Right hindlimb (tissue), 1 donor: ENCODE data around the gene ZNF672.
"Not testable (repeated sequence)": the region's sequence is repeated elsewhere in the genome, so short reads cannot be mapped to it uniquely, and the experiment has no call there.

ENCODE experiments used
- DNase-seq: peaks from one replicate; pipeline ENCODE4 v3.0.0-alpha.2; 2018

The ZNF672 gene

DNA sequence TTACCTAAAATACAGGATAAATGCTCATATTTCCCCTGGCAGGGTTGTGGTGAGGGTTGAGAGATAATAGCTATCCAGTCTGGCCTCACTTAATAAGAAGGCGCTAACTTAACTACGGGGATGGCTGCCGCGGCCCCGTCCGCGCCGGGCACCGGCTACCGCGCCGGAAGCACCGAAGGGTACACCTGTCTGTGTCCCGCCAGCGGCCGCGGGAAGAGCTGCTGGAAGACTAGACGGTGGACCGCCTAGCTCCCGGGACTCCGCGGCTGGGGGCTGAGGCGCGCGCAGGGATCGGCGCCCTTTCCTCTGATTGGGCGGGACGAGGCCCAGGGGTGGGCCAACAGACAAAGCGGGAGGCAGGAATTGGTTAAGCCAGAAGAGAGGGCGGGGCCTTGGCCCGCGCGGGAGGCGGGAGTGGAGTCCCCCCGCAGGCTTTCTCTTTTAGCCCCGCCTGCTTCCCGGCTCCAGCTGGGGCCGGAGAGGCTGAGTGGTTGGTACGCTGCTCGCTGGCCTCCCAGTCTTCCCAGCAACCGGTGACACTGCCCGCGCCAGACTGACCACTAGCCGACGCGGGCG, at the start of gene ZNF672:
Gene ZNF672 (plus strand): TSS at position 444 of the 576 bp plus-strand sequence. CDS start 9,051 bp downstream, outside the sequence.
- peak; percentile 99 for DNase-seq

DNA sequence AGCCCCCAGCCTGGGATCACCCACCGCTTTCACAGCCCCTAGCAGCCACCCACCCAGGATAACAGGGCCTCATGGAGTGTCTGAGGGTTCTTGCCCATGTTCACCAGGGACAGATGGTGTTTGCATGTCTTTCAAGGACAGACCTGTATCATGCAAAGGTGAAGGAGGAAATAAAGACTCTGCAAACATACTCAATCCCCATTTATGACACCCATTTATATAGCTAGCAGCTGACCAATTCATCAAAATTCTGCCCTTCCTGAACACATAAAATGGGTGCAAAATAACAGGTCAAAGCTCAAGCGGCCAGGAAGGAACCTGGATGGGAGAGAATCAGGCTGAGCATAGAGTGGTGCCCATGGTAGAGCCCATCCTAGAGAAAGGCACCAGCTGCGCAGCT, 49.7 kb upstream of the ZNF672 start:
- DNase-seq: no peak

GRCh38 chr1:248789337-248789736, 48.7 kb upstream of the ZNF672 start:
- DNase-seq: not testable (repeated sequence)

GRCh38 chr1:248790456-248790855, 47.6 kb upstream of the ZNF672 start:
- DNase-seq: no peak

GRCh38 chr1:248791010-248791409, 47.0 kb upstream of the ZNF672 start:
- no peak for DNase-seq

- DNase-seq: no peak
Observed at GRCh38 chr1:248792342-248792741, 45.7 kb upstream of the ZNF672 start.

- DNase-seq: no peak
Observed at GRCh38 chr1:248793592-248793991, 44.4 kb upstream of the ZNF672 start.

- DNase-seq: not testable (repeated sequence)
Observed at GRCh38 chr1:248794663-248795062, 43.4 kb upstream of the ZNF672 start.

GRCh38 chr1:248798791-248799190, 39.2 kb upstream of the ZNF672 start:
- no peak for DNase-seq

DNA sequence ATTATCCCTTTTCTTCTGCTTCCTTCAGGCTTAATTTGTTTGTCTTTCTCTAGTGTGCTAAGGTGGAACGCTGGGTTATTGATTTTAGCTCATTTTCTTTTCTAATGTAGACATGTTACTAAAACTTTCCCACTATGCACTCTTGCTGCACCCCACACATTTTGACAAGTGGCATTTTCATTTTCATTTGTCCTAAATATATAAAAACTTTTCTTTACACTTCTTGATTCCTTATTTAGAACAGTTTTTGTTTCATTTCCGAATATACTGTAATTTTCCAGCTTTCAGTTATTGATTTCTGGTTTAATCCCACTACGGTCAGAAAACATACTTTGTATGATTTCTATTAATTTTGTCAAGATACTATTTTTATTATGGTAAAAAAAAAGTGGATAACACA, 37.6 kb upstream of the ZNF672 start:
- no peak for DNase-seq

DNA sequence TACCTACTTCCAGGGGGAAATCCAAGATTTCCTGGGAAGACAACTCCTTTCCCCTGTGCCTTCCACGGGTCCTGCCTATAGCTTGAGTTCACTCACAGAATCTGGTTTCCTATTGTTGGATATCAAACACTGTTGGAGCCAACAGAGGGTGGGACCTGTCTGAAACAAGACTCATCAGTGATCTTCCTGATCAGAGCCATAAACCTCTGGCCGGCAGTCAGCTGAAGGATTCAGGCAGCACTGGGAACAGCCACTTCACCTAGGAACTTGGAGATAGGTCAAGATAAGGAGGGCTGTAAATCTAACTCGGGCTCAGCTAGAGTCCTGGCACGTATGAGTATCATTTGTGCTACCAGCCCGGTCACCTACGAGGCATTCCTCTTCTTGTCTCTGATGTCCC, 35.6 kb upstream of the ZNF672 start:
- no peak for DNase-seq

GRCh38 chr1:248803501-248803900, 34.5 kb upstream of the ZNF672 start:
- DNase-seq: not testable (repeated sequence)

- DNase-seq: no peak
Observed at GRCh38 chr1:248804771-248805681, 33.0 kb upstream of the ZNF672 start.

GRCh38 chr1:248805876-248806275, 32.1 kb upstream of the ZNF672 start:
- no peak for DNase-seq

DNA sequence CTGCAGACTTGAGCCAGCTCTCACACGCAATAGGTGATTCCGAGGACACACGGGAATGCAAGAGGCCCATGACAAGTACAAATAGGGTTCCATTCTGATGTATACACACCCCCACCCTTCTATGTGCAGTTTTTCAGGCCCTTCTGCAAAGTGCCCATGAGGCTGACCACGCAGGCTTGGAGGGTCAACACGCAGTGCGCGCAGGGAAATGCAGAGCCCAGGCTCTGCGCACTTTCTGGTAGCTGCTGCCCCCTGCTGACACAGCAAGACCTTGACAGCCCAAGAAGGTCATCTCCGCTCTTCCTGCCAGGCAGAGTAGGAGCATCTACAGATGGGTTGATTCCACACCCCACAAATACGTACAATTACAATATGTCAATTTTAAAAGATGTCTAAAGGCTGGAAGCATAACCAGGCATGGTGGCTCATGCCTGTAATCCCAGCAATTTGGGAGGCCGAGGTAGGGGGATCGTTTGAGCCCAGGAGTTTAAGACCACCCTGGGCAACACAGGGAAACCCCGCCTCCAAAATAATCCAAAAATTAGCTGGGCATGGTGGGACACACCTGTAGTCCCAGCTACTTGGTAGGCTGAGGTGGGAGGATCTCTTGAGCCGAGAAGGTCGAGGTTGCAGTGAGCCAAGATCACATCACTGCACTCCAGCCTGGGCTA, 30.8 kb upstream of the ZNF672 start:
- no peak for DNase-seq

- DNase-seq: no peak
Observed at GRCh38 chr1:248808876-248809275, 29.1 kb upstream of the ZNF672 start.

- no peak for DNase-seq
Observed at GRCh38 chr1:248810000-248810726, 27.9 kb upstream of the ZNF672 start.

GRCh38 chr1:248810727-248811513, 27.1 kb upstream of the ZNF672 start:
- DNase-seq: no peak

DNA sequence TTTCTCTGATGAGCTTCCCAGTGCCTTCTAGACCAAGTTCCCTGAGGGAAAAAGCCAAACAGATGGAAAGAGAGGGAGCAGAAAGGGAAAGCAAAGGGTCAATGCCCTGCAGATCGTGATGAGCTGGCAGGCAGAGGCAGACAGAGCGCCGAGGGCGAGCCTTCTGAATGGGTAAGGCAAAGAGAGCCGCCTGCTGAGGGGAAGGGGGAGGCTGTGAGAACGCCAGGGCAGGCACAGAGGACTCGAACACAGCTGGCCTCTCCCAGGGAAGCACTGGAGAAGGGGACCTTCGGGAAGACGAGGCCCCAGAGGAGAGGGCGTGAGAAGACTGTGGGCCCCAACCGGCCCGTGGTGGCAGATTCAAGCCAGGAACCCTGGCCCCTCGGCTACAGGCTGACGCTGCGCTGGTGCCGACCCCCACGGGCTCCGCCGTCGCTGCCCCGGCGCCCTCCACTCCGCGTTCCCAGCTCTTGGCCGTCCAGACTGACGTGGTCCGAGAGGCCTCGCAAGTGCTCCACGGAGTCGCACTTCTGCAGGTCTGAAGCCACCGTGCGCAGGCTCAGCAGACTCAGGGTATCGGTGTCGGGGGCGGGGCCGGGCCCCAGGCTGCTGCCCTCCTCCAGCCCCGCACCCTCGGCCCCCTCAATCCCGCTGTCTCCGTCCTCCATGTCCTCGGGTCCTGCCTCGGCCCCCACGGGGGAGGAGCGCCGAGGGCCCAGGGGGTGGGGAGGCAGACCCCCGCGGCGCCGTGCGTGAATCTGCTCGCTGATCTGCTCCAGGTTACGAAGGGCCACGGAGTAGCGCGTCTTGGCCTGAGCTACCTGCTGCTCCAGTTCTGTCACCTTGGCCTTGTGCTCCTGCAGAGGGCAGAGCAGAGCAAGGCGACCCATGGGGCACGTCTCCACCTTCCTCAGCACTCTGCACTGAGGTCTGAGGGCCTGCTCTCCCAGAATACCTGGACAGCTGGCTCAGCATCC, 26.2 kb upstream of the ZNF672 start:
- no peak for DNase-seq

DNA sequence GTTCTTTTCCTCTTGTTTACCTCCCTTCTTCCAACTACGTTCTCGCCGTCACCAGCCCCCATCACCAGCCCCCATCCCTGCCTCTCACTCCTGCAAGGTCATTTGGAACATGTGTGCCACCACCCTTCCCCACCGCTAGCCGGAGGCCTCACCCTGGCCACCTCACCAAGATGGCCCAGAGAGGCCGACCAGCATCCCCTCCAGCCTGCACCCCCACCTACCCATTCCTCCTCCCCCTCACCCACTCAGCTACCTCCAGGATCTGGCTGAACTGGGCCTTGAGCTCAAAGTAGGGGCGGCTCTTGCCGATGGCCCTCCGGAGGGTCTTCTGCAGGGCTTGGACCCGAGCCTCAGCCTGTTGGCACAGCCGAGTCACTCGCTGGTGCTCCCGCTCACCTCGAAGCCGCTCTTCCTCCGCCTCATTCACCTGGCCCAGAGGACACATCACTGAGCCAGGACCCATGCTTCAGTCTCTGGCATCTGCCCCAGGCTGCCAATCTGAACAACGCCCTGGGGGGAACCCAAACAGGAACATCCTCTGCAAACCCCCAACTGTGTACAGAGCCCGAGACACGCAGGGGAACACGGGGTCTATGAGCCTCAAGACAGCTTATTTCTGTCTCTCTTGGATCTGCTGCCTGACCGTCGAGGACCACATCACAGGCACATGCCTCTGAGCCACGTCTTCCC, 25.1 kb upstream of the ZNF672 start:
- DNase-seq: no peak
